OCI-LY1 (cell line): ENCODE results near the gene LHX3.

Source experiments
- EZH2 ChIP-seq: fragments of 200-600 bp; sonication (generic), shearing (Covaris generic); IDR thresholded peaks from 2 replicates; pipeline ENCODE4 v1.8.0; 2017; ENCODE audit warnings: borderline replicate concordance, mixed run types, mild to moderate bottlenecking, antibody characterized with exemption, low read length, moderate library complexity, mixed read lengths
- TF ChIP-seq, protein P1 (sequence below): fragments of 200-600 bp; sonication (generic), shearing (Covaris generic); IDR thresholded peaks from 2 replicates; pipeline ENCODE4 v1.5.1; 2017; ENCODE audit warnings: mild to moderate bottlenecking, antibody characterized with exemption, low read length, moderate library complexity, mixed read lengths

DNA sequence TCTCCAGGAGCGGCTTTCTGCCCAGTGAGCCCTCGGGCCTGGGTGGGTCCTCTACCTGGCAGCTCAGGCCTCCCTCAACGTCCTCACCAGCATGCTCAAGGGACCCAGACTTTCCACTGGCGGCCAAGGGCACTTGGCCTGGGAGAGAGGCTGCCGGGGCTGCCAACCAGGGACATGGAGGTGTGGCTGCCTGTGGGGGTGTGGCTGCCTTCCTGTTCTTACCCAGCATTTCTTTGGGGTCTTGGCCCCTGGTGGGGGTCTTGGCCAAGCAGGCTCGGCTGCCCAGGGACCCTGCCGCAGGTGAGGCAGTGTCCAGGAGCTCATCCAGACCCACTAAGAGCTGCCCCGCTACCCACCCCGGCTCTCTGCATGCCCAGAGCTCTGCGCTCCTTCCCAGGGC lies 47.9 kb upstream of the LHX3 start:
- TF ChIP-seq, protein P1, sequence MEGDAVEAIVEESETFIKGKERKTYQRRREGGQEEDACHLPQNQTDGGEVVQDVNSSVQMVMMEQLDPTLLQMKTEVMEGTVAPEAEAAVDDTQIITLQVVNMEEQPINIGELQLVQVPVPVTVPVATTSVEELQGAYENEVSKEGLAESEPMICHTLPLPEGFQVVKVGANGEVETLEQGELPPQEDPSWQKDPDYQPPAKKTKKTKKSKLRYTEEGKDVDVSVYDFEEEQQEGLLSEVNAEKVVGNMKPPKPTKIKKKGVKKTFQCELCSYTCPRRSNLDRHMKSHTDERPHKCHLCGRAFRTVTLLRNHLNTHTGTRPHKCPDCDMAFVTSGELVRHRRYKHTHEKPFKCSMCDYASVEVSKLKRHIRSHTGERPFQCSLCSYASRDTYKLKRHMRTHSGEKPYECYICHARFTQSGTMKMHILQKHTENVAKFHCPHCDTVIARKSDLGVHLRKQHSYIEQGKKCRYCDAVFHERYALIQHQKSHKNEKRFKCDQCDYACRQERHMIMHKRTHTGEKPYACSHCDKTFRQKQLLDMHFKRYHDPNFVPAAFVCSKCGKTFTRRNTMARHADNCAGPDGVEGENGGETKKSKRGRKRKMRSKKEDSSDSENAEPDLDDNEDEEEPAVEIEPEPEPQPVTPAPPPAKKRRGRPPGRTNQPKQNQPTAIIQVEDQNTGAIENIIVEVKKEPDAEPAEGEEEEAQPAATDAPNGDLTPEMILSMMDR: no peak
- no peak for TF ChIP-seq EZH2
